ENCODE measurements around the gene XCL1.

The XCL1 gene

GRCh38 chr1:168581817-168582572, 5.6 kb downstream of the XCL1 start:
- no peak overlapping the region for H3K27ac ChIP-seq
- TF ChIP-seq, protein P1, sequence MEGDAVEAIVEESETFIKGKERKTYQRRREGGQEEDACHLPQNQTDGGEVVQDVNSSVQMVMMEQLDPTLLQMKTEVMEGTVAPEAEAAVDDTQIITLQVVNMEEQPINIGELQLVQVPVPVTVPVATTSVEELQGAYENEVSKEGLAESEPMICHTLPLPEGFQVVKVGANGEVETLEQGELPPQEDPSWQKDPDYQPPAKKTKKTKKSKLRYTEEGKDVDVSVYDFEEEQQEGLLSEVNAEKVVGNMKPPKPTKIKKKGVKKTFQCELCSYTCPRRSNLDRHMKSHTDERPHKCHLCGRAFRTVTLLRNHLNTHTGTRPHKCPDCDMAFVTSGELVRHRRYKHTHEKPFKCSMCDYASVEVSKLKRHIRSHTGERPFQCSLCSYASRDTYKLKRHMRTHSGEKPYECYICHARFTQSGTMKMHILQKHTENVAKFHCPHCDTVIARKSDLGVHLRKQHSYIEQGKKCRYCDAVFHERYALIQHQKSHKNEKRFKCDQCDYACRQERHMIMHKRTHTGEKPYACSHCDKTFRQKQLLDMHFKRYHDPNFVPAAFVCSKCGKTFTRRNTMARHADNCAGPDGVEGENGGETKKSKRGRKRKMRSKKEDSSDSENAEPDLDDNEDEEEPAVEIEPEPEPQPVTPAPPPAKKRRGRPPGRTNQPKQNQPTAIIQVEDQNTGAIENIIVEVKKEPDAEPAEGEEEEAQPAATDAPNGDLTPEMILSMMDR (IDR thresholded peaks at IDR 0.05): no peak
- no peaks in the 10 kb centered on the region for H3K9me3 ChIP-seq
- no peaks in the 10 kb centered on the region for H3K36me3 ChIP-seq
- H3K27me3 ChIP-seq: no peaks in the 10 kb centered on the region
- no peak overlapping the region for H3K4me3 ChIP-seq (ENCODE audit: low read depth in 1 of 2, low read length in 1 of 2)
- H3K4me1 ChIP-seq (ENCODE audit: control insufficient read depth in 1 of 2, insufficient read depth in 1 of 2, low read depth in 1 of 2, low read length in 1 of 2): no peaks in the 10 kb centered on the region

GRCh38 chr1:168582688-168583336, 6.4 kb downstream of the XCL1 start:
- no peaks in the 10 kb centered on the region for H3K27me3 ChIP-seq
- TF ChIP-seq, protein P1 (IDR thresholded peaks at IDR 0.05): no peak

GRCh38 chr1:168583571-168583970, 7.2 kb downstream of the XCL1 start:
- Histone ChIP-seq H3K4me1 (ENCODE audit: control insufficient read depth in 1 of 2, insufficient read depth in 1 of 2, low read depth in 1 of 2, low read length in 1 of 2) (no peaks in the 10 kb centered on the region), H3K27ac (no peak overlapping the region), H3K36me3 (no peaks in the 10 kb centered on the region), H3K27me3 (no peaks in the 10 kb centered on the region), H3K9me3 (no peaks in the 10 kb centered on the region), H3K4me3 (ENCODE audit: low read depth in 1 of 2, low read length in 1 of 2) (no peak overlapping the region)
- TF ChIP-seq, protein P1 (IDR thresholded peaks at IDR 0.05): no peak

More at GRCh38 chr1:168582688-168583336, 6.4 kb downstream of the XCL1 start:
- no peak overlapping the region for H3K27ac ChIP-seq
- H3K4me1 ChIP-seq (ENCODE audit: control insufficient read depth in 1 of 2, insufficient read depth in 1 of 2, low read depth in 1 of 2, low read length in 1 of 2): no peaks in the 10 kb centered on the region
- no peaks in the 10 kb centered on the region for H3K9me3 ChIP-seq
- H3K36me3 ChIP-seq: no peaks in the 10 kb centered on the region
- no peak overlapping the region for H3K4me3 ChIP-seq (ENCODE audit: low read depth in 1 of 2, low read length in 1 of 2)

GRCh38 chr1:168585191-168585590, 8.8 kb downstream of the XCL1 start:
- H3K36me3 ChIP-seq: no peaks in the 10 kb centered on the region
- TF ChIP-seq, protein P1 (IDR thresholded peaks at IDR 0.05): no peak
- H3K27me3 ChIP-seq: no peaks in the 10 kb centered on the region
- H3K4me1 ChIP-seq (ENCODE audit: control insufficient read depth in 1 of 2, insufficient read depth in 1 of 2, low read depth in 1 of 2, low read length in 1 of 2): no peaks in the 10 kb centered on the region
- no peak overlapping the region for H3K4me3 ChIP-seq (ENCODE audit: low read depth in 1 of 2, low read length in 1 of 2)
- H3K9me3 ChIP-seq: no peaks in the 10 kb centered on the region
- H3K27ac ChIP-seq: no peak overlapping the region

DNA sequence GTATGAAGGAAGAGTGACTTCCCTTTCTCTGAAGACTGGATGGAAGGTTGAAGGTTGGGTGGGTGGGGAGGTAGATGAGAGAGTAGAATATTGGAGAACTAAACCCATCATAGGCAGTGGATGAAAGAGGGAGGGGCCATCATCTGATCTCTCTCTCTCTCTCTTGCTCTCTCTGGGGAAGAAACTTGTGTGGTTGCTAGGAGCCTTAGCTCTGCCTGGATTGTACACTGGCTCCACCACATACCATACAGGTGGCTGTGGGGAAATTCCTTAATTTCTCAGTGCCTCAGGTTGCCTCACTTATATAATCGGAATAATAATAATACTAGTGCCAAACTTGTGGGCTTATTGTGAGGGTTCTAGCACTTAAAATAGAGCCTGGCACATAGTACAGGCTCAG, 9.5 kb downstream of the XCL1 start:
- TF ChIP-seq, protein P1 (IDR thresholded peaks at IDR 0.05): no peak
- Histone ChIP-seq H3K36me3 (no peaks in the 10 kb centered on the region), H3K4me3 (ENCODE audit: low read depth in 1 of 2, low read length in 1 of 2) (no peak overlapping the region), H3K27ac (no peak overlapping the region), H3K9me3 (no peaks in the 10 kb centered on the region), H3K4me1 (ENCODE audit: control insufficient read depth in 1 of 2, insufficient read depth in 1 of 2, low read depth in 1 of 2, low read length in 1 of 2) (no peaks in the 10 kb centered on the region), H3K27me3 (no peaks in the 10 kb centered on the region)

Data from neutrophil (primary cell).